RWPE2 (cell line): ENCODE results near the gene MYO3A.
"Not testable (repeated sequence)": the region's sequence is repeated elsewhere in the genome, so short reads cannot be mapped to it uniquely, and the experiment has no call there.

ENCODE experiments used
- ATAC-seq: fragments of 200-7000 bp; cut with Tn5 transposase; 3 replicates; pipeline ENCODE4 v1.9.1; 2021; ENCODE audit warnings: low read depth
- DNase-seq: peaks from one replicate; pipeline ENCODE4 v3.0.0-alpha.2; 2020; ENCODE audit warnings: low spot score
- H3K27ac ChIP-seq: fragments of 450-650 bp; 2 replicates; pipeline ENCODE4 v1.5.1; 2017; ENCODE audit warnings: mild to moderate bottlenecking; ENCODE audit not compliant: poor library complexity, severe bottlenecking
- H3K27me3 ChIP-seq: fragments of 250-450 bp; sonication (Bioruptor Pico); 2 replicates; pipeline ENCODE4 v1.5.1; 2021; ENCODE audit warnings: mild to moderate bottlenecking, moderate library complexity; ENCODE audit not compliant: insufficient read depth, poor library complexity, severe bottlenecking
- H3K36me3 ChIP-seq: fragments of 250-450 bp; sonication (Bioruptor Pico); 2 replicates; pipeline ENCODE4 v1.5.1; 2020; ENCODE audit warnings: low read depth, mild to moderate bottlenecking, moderate library complexity
- H3K4me1 ChIP-seq: fragments of 250-450 bp; sonication (Bioruptor Pico); 2 replicates; pipeline ENCODE4 v1.5.1; 2021; ENCODE audit warnings: mild to moderate bottlenecking, moderate library complexity; ENCODE audit not compliant: insufficient read depth, poor library complexity, severe bottlenecking
- H3K4me3 ChIP-seq: fragments of 250-450 bp; sonication (Bioruptor Pico); 2 replicates; pipeline ENCODE4 v1.5.1; 2021; ENCODE audit warnings: mild to moderate bottlenecking, moderate library complexity; ENCODE audit not compliant: severe bottlenecking
- H3K9me3 ChIP-seq: fragments of 250-450 bp; sonication (Bioruptor Pico); 2 replicates; pipeline ENCODE4 v1.5.1; 2021; ENCODE audit warnings: mild to moderate bottlenecking, moderate library complexity; ENCODE audit not compliant: severe bottlenecking
- CTCF ChIP-seq: fragments of 450-650 bp; IDR thresholded peaks from one replicate; pipeline ENCODE4 v1.5.1; 2017; ENCODE audit warnings: mild to moderate bottlenecking, moderate library complexity; ENCODE audit not compliant: poor library complexity, severe bottlenecking

MYO3A gene

GRCh38 chr10:26064106-26064505 lies 130.1 kb downstream of the MYO3A start:
- TF ChIP-seq CTCF: no peak
- peaks cover 3% of the 10 kb centered on the region for H3K27me3 ChIP-seq
- DNase-seq (no peak), ATAC-seq (no peak)
- H3K27ac ChIP-seq: no peak overlapping the region
- no peaks in the 10 kb centered on the region for H3K4me1 ChIP-seq
- H3K36me3 ChIP-seq: no peaks in the 10 kb centered on the region
- H3K9me3 ChIP-seq: no peaks in the 10 kb centered on the region
- H3K4me3 ChIP-seq: no peak overlapping the region

DNA sequence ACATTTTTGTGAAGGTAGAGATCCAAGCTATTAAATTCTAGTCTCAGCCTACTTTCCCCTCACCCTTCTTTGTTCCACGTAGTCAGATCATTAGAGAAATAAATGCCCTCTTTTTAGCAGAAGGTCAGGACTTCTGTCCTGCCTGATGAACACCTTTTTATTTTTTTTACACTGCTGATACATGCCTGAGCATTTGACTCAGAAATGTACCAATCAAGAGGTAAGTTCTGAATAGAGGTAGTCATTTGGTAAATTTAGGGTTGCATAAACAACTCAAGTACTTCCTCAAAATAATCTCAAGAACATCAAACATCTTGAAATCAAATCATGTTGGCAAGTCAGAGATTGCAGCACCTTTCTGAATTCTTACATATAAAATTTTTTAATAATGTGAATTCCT lies 133.7 kb downstream of the MYO3A start:
- TF ChIP-seq CTCF: no peak
- no peaks in the 10 kb centered on the region for H3K9me3 ChIP-seq
- H3K4me1 ChIP-seq: no peaks in the 10 kb centered on the region
- no peak overlapping the region for H3K4me3 ChIP-seq
- DNase-seq: no peak
- H3K27ac ChIP-seq: no peak overlapping the region
- H3K36me3 ChIP-seq: no peaks in the 10 kb centered on the region
- H3K27me3 ChIP-seq: peaks cover 7% of the 10 kb centered on the region
- no peak for ATAC-seq

DNA sequence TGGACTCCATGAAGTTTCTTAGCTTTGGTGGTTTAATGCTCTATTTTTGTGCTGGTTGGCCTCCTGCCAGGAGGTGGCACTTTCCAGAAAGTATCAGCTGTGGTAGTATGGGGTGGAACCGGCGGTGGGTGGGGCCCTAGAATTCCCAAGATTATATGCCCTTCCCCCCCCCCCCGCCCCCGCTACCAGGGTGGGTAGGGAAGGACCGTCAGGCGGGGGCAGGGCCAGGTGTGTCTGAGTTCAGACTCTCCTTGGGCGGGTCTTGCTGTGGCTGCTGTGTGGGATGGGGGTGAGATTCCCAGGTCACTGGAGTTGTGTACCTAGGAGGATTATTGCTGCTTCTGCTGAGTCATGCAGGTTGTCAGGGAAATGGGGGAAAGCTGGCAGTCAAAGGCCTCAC lies 146.9 kb downstream of the MYO3A start:
- not testable (repeated sequence) for H3K9me3 ChIP-seq, H3K27ac ChIP-seq, DNase-seq, ATAC-seq, H3K27me3 ChIP-seq, H3K4me3 ChIP-seq, H3K36me3 ChIP-seq, H3K4me1 ChIP-seq

DNA sequence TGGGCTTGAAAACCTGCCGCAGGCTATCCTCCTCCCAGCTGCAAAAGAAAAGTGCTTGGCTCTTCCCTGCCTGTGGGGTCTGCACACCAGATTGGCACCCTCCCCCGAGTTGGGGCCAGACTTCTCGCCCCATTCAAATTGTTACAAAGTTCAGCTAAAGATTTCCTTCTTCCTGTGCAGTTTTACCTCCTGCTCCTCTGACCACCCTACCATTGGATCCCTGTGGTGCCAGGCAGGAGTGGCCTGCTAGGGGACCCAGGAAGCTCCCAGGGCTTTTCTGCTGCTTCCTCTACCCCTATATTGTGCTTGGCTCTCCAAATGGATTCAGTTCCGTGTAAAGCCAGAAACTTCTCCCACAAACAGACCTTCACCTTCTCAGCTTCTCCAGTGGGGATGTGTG lies 147.4 kb downstream of the MYO3A start:
- Histone ChIP-seq H3K36me3 (no peaks in the 10 kb centered on the region), H3K27ac (no peak overlapping the region), H3K4me1 (no peaks in the 10 kb centered on the region), H3K27me3 (no peaks in the 10 kb centered on the region), H3K4me3 (no peak overlapping the region), H3K9me3 (no peaks in the 10 kb centered on the region)
- ATAC-seq (no peak), DNase-seq (no peak)
- TF ChIP-seq CTCF: no peak

GRCh38 chr10:26085549-26085948 lies 151.5 kb downstream of the MYO3A start:
- DNase-seq (no peak), ATAC-seq (no peak)

More at GRCh38 chr10:26085549-26085948, 151.5 kb downstream of the MYO3A start:
- H3K4me3 ChIP-seq: no peak overlapping the region
- no peaks in the 10 kb centered on the region for H3K27me3 ChIP-seq
- no peaks in the 10 kb centered on the region for H3K36me3 ChIP-seq
- H3K4me1 ChIP-seq: no peaks in the 10 kb centered on the region
- no peaks in the 10 kb centered on the region for H3K9me3 ChIP-seq
- no peak overlapping the region for H3K27ac ChIP-seq
- no peak for TF ChIP-seq CTCF
